SU-DHL-6 (cell line): ENCODE data around the gene SLC28A3.

Experiments used
- CTCF ChIP-seq: fragments of 200-600 bp; sonication (generic); IDR thresholded peaks from one replicate; pipeline ENCODE4 v1.5.1; 2017; ENCODE audit warnings: antibody characterized with exemption, mild to moderate bottlenecking, low read length, moderate library complexity; ENCODE audit not compliant: insufficient read depth, poor library complexity, severe bottlenecking
- EZH2phosphoT487 ChIP-seq: fragments of 200-600 bp; sonication (generic), shearing (Covaris generic); conservative IDR thresholded peaks from 2 replicates; pipeline ENCODE4 v1.6.1; 2018; ENCODE audit warnings: mild to moderate bottlenecking, antibody characterized with exemption, low read length, moderate library complexity, mixed read lengths

GRCh38 chr9:84320231-84320630 lies 20.3 kb downstream of the SLC28A3 start:
- TF ChIP-seq EZH2phosphoT487, result no peak
- no peak for TF ChIP-seq CTCF
